ENCODE measurements around the gene ADAM19.
"Not testable (repeated sequence)": the region's sequence is repeated elsewhere in the genome, so short reads cannot be mapped to it uniquely, and the experiment has no call there.

ADAM19 gene

GRCh38 chr5:157460921-157461792 is 114.4 kb downstream of the ADAM19 start:
- DNase-seq (ENCODE audit: low spot score) = no peak

DNA sequence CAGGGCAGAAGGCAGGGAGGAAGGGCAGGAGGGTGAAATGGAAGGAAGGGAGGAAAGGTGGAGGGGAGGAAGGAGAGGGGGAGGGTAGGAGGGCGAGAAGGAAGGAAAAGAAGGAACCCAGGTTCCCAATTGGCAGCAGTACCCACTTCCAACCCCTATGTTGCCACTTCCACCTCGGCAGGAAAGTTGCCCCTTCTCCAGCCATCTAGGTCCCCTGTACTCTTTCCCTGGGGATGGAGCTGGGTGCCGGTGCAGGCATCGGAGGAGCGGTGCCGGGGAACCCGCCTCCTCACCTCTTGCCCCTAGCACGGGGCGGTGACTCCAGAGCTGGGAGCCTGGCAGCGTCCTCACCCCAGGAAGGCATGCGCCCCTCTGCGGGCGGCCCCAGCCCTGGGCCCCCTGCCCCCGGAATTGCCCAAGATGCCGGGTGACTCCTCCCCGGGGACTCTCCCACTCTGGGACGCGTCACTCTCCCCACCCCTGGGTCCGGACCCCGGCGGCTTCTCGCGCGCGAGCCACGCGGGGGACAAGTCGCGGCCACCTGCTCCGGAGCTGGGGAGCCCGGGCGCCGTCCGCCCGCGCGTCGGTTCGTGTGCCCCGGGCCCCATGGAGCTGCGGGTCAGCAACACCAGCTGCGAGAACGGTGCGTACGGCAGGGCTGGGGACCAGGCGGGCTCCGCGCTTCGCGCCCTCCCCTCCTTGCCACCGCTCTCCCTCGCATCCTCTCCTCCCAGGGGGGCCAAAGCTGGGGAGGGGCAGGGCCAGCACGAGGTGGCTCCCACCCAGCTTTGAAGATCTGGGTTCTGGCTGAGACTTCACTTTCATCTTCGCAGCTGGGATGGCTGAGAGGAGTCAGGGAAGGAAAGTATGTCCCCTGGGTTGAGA is 115.6 kb downstream of the ADAM19 start, which contains the start of gene NIPAL4:
NIPAL4 (plus strand) TSS at position 499 of the 885 bp plus-strand sequence; CDS start at position 607, 108 bp downstream.
- no peak for DNase-seq (ENCODE audit: low spot score)

DNA sequence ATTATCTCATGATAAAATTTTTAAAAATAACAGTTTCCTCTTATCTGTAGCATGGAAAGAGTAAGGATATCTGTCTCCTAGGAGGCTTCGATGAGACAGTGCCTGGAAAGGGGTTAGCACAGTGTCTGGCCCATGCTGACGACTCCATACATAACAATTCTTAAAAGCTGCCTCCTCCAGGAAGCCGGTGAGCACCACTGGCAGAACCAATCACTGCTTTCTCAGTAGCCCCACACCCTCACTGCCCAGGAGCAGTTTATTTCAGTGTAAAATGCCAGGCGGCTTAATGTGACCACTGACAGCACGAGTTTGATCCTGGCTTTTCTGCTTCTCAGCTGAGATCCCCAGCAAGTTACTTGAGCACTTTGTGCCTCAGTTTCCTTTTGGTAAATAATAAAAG is 116.7 kb downstream of the ADAM19 start:
- DNase-seq (ENCODE audit: low spot score) = no peak

- no peak for DNase-seq (ENCODE audit: low spot score)
These were observed 118.2 kb downstream of the ADAM19 start for GRCh38 chr5:157457391-157457790.

GRCh38 chr5:157456301-157456700 is 119.3 kb downstream of the ADAM19 start:
- DNase-seq (ENCODE audit: low spot score) = no peak

GRCh38 chr5:157455057-157455456 is 120.5 kb downstream of the ADAM19 start:
- DNase-seq (ENCODE audit: low spot score) = no peak

DNA sequence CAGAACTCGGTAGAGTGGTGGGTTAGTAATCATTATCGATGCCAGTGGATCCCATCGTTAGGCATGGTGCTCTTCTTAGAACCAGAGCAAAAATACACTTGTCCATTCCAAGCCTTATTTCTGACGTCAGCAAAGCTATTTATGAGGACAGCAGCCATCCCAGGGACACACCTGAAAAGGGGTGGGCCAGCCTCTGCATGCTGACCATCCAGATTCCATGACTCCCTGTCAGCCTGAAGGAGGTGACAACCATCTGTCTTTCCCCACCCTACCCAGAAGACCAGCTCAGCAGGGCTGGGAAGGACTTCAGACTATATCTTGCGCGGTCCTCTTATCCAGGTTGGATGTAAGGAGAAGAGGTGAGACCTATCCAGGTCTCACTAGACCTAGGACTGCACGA is 121.3 kb downstream of the ADAM19 start:
- no peak for DNase-seq (ENCODE audit: low spot score)

DNA sequence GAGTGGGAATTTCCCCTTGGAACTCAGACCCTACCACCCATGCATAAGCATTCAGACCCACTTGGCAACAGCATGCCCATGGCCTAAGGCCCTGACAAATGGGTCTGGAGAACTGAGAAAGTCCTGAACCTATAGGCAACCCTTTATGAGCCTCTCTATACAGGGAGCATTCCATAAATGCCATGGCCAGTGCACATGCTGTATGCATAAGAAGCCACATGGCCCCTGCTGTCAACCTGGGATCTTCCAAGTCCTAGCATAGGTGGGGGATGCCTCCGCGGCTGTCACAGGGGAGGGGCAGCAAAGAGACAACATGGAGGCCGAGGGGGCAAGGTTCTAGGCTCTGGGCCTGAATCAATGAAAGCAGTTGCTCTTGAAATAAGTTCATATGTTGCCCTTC is 123.8 kb downstream of the ADAM19 start:
- no peak for DNase-seq (ENCODE audit: low spot score)

DNA sequence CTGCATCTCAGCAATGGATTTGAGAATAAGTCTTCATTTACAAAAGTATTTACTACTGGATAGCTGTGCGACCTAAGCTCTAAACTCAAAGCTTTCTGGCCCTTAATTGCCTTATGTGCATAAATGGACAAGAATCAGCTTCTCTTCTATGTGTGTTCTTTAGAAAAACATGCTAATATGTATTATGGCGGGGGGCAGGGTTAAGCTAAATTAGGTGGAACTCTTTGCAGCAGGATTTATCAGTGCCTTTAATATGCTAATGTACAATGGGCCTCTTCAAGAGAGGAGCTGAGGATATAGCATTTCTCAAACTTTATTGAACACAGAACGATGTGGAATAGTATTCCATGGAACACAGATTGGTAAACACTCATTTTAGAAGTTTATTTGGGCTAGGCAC is 125.6 kb downstream of the ADAM19 start:
- DNase-seq (ENCODE audit: low spot score) = no peak

DNA sequence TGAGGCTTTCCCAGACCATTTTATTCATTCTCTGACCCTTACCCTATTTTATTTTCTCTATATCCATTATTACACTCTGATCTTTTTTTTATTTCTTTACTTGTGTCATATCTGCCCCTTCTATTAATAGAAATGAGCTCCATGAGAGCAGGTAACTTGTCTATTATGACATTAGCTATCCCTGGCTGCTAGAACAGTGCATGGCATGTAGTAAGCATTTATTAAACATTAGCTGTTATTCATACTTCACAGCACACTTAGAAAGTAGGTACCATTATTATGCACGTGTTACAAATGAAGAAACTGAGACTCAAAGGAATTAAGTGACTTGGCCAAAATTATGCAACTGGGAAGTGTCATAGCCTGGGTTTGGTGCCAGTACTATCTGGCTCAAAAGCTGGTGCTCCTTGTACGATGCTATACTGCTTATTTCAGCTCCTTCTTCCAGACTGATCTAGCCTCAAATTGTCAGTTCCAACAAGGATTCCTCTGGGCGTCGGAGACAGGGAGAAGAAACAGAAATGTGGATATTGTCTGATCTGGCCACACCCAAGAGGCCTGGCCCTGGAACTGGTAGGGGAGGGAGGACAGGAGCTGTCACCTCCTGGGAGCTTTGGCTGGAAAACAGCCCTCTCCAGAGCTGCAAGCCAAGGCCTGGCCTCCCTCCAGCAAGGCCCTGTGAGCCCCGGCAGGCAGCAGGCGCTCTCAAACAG is 126.4 kb downstream of the ADAM19 start:
- DNase-seq (ENCODE audit: low spot score) = no peak

- DNase-seq (ENCODE audit: low spot score) = no peak
These were observed 128.4 kb downstream of the ADAM19 start for GRCh38 chr5:157447201-157447637.

DNA sequence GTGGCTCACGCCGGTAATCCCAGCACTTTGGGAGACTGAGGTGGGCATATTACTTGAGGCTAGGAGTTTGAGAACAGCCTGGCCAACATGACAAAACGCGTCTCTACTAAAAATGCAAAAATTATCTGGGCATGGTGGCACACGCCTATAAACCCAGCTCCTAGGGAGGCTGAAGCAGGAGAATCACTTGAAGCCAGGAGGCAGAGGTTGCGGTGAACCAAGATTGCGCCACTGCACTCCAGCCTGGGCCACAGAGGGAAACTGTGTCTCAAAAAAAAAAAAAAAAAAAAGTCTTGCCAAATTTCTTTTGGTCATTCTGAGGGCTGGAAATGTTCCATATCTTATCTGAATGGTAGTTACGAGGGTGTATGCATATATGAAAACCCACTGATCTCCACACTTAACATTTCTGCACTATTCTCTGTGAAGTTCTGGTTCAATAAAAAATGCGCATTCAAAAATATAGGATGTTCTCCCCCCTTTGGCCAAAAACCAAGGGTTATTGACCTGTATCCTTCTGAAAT is 129.1 kb downstream of the ADAM19 start:
- DNase-seq (ENCODE audit: low spot score) = no peak

DNA sequence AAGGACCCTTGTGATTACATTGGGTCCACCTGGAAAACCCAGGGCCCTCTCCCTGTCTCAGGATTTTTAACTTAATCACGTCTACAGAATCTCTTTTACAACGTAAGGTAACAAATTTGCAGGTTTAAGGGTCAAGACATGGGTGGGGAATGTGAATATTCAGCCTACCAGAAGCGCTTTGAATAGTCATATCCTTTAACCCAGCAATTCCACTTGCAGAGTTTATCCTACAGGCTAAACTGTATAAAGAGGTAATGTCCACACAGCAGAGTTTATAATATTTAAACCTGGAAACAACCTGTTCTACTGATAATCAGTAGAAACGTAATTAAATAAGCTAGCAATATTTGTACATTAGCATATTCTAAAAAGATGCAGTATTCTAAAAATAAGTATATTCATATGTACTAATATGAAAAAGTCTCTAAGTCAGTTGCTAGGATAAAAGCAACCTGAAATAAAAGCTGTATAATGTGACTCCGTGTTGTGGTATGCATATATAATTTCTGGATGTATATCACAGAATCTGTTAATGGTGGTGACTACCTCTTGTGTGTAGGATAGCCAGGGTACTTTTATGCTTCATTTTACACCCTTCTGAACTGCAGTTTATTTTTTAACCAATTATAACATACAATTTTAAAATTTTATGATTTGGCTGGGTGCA is 129.7 kb downstream of the ADAM19 start:
- no peak for DNase-seq (ENCODE audit: low spot score)

DNA sequence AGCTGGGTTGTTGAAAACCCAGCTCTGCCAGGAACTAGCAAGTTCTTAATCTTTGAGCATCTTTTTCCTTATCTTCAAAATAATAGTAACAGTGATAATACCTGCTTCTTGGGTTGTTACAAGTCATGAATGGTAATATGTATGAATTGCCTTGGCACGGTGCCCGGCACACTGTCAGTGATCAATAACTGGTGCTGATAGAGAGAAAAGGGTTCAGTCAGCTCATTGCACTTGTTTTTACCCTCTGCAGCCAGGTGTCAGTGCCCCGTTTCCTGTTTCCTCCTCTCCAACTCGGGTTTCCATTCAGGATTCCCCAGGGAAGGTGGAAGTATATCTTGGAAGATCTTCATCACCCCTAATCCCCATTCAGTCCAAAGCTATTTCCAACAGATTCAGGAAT is 131.4 kb downstream of the ADAM19 start:
- DNase-seq (ENCODE audit: low spot score) = no peak

DNA sequence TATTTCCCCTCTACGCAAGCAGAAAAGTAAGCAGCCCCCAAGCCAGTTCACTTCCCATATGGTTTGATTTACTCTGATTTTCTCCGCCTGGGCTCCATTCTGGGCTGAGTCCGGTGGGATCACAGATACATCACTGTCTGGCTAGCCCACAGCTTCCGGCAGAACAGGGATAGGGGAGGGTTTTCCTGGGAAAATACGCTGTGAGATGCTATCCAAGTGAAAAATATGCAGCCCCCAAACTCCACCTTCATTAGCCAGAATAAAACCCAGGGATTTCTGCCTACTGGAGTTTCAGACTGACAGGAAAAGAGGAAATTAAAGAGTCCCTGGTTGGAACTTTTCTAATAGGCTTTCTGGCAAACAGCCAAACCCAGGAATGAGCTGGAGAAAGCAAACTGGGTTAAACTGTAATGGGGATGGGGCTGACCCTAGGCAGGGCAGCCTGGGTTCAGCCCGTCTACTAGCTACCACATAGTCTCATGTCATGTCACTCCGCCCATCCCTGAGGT is 132.5 kb downstream of the ADAM19 start:
- DNase-seq (ENCODE audit: low spot score) = no peak

GRCh38 chr5:157434096-157434495 is 141.5 kb downstream of the ADAM19 start:
- no peak for DNase-seq (ENCODE audit: low spot score)

GRCh38 chr5:157431544-157432200 is 143.9 kb downstream of the ADAM19 start:
- DNase-seq (ENCODE audit: low spot score) = peak; percentile 79

GRCh38 chr5:157429920-157430319 is 145.7 kb downstream of the ADAM19 start:
- not testable (repeated sequence) for DNase-seq (ENCODE audit: low spot score)

Data from RKO (cell line).